Cardiac muscle cell (in vitro differentiated cells and primary cell): ENCODE data around the gene SKAP2. TPM values are rescaled to one million over a fixed set of nuclear protein-coding genes. Genes with fewer than 3 reads are reported as not detected.

Experiments used
- DNase-seq, 2 donors: peaks; one replicate each; pipeline versions ENCODE4 v3.0.0 to v3.0.0-alpha.2; 2010 to 2017; ENCODE audit warnings: low read depth in 1 of 2, low spot score in 1 of 2
- H3K27ac ChIP-seq: fragments of 200-600 bp; sonication (generic); 2 replicates; pipeline ENCODE4 v1.5.1; 2016
- H3K27me3 ChIP-seq: fragments of 200-600 bp; sonication (generic); 2 replicates; pipeline ENCODE4 v1.6.0; 2016; ENCODE audit warnings: control low read depth
- H3K36me3 ChIP-seq: fragments of 200-600 bp; sonication (generic); 2 replicates; pipeline ENCODE4 v1.5.1; 2016; ENCODE audit warnings: control low read depth
- H3K4me1 ChIP-seq: fragments of 200-600 bp; sonication (generic); 2 replicates; pipeline ENCODE4 v1.8.1; 2017; ENCODE audit warnings: low read depth, mild to moderate bottlenecking, mixed run types
- H3K4me3 ChIP-seq: fragments of 200-600 bp; sonication (generic); 2 replicates; pipeline ENCODE4 v1.5.1; 2016; ENCODE audit warnings: mild to moderate bottlenecking
- H3K9me3 ChIP-seq: fragments of 200-600 bp; sonication (generic); 2 replicates; pipeline ENCODE4 v1.5.1; 2017; ENCODE audit warnings: low read depth, mild to moderate bottlenecking, control low read depth
- CTCF ChIP-seq: IDR thresholded peaks from 2 replicates; pipeline ENCODE4 v1.5.1; 2012; ENCODE audit warnings: low read depth, mild to moderate bottlenecking, low read length
- polyA plus RNA-seq: library from polyadenylated mRNA; unstranded; fragments of >200 nt; fragmentation: Nextera tagmentation; extraction: Ambion mirVana; gene quantifications from 2 replicates; pipeline ENCODE4 v1.2.1, GENCODE V29; 2016
- total RNA-seq: library from RNA; depleted of rRNA; stranded (reverse); fragments of >200 nt; gene quantifications from 2 replicates; pipeline ENCODE4 v1.2.3, GENCODE V29; 2016

The SKAP2 gene
- total and polyA plus RNA-seq, 2 experiments from 2014 or later: 1.2 to 2.8 TPM

- Histone ChIP-seq H3K36me3 (no peaks in the 10 kb centered on the region), H3K4me1 (no peaks in the 10 kb centered on the region), H3K27ac (no peak overlapping the region), H3K4me3 (no peak overlapping the region), H3K9me3 (no peaks in the 10 kb centered on the region), H3K27me3 (peaks cover 6% of the 10 kb centered on the region)
- TF ChIP-seq CTCF: no peak
- DNase-seq: no peak
Observed at GRCh38 chr7:26696161-26696560, 168.2 kb downstream of the SKAP2 start.

GRCh38 chr7:26694713-26695112, 169.7 kb downstream of the SKAP2 start:
- H3K27me3 ChIP-seq: peaks cover 6% of the 10 kb centered on the region
- H3K4me3 ChIP-seq: no peak overlapping the region
- no peak for TF ChIP-seq CTCF
- H3K36me3 ChIP-seq: no peaks in the 10 kb centered on the region
- no peak overlapping the region for H3K27ac ChIP-seq
- H3K4me1 ChIP-seq: no peaks in the 10 kb centered on the region
- DNase-seq: no peak
- no peaks in the 10 kb centered on the region for H3K9me3 ChIP-seq

- H3K4me1 ChIP-seq: peaks cover under 1% of the 10 kb centered on the region
- H3K4me3 ChIP-seq: no peak overlapping the region
- no peak for TF ChIP-seq CTCF
- H3K36me3 ChIP-seq: no peaks in the 10 kb centered on the region
- no peaks in the 10 kb centered on the region for H3K9me3 ChIP-seq
- no peak for DNase-seq
- H3K27ac ChIP-seq: no peak overlapping the region
- H3K27me3 ChIP-seq: peaks cover 6% of the 10 kb centered on the region
Observed at GRCh38 chr7:26694141-26694540, 170.2 kb downstream of the SKAP2 start.

- Histone ChIP-seq H3K27me3 (peaks cover 3% of the 10 kb centered on the region), H3K36me3 (no peaks in the 10 kb centered on the region), H3K27ac (no peak overlapping the region), H3K4me1 (peaks cover 13% of the 10 kb centered on the region), H3K4me3 (no peak overlapping the region), H3K9me3 (no peaks in the 10 kb centered on the region)
- no peak for TF ChIP-seq CTCF
- DNase-seq: no peak
Observed at GRCh38 chr7:26691886-26692285, 172.5 kb downstream of the SKAP2 start.

GRCh38 chr7:26691406-26691805, 173.0 kb downstream of the SKAP2 start:
- peaks cover 13% of the 10 kb centered on the region for H3K4me1 ChIP-seq
- no peaks in the 10 kb centered on the region for H3K9me3 ChIP-seq
- no peak for DNase-seq
- H3K27me3 ChIP-seq: no peaks in the 10 kb centered on the region
- H3K4me3 ChIP-seq: no peak overlapping the region
- no peaks in the 10 kb centered on the region for H3K36me3 ChIP-seq
- H3K27ac ChIP-seq: no peak overlapping the region
- TF ChIP-seq CTCF: no peak
